ENCODE measurements around the gene FSTL3. TPM values are rescaled to one million over a fixed set of nuclear protein-coding genes. Genes with fewer than 3 reads are reported as not detected.

The FSTL3 gene
- total RNA-seq, 2 experiments from 2014 or later = 3.4 to 7.3 TPM

- CTCF ChIA-PET (ENCODE audit: unreplicated experiment) = no interaction called here
- Histone ChIP-seq H3K27ac (ENCODE audit: low read depth, low read length, poor library complexity, severe bottlenecking) (no peak overlapping the region), H3K4me3 (ENCODE audit: low read depth, low read length, poor library complexity, severe bottlenecking) (no peak overlapping the region), H3K36me3 (ENCODE audit: insufficient read depth, low read length) (peaks cover 86% of the 10 kb centered on the region), H3K79me2 (ENCODE audit: insufficient read depth, low read depth, low read length) (peaks cover 96% of the 10 kb centered on the region), H4K20me1 (ENCODE audit: insufficient read depth, low read length) (peaks cover 19% of the 10 kb centered on the region), H2AFZ (ENCODE audit: low read length) (no peak overlapping the region), H3K4me1 (ENCODE audit: insufficient read depth, low read length, poor library complexity, severe bottlenecking) (peaks cover 25% of the 10 kb centered on the region), H3K4me2 (ENCODE audit: low read length) (peak overlapping the region; percentile 100; the same call in 1 of the 2 replicates), H3K9me2 (ENCODE audit: insufficient read depth, low read length) (no peaks in the 10 kb centered on the region), H3K9me3 (ENCODE audit: low read length) (no peaks in the 10 kb centered on the region)
- BruUV-seq (replicated peaks) = no TSS peak
- intact Hi-C loops (cut with micrococcal nuclease; ENCODE audit: unreplicated experiment) = no loop called here
- POLR2A ChIA-PET = no interaction called here
- no peak for DNase-seq (ENCODE audit: low spot score)
- TF ChIP-seq CTCF (conservative IDR thresholded peaks at IDR 0.05; ENCODE audit: low read length) = no peak
- TF ChIP-seq EZH2phosphoT487 (IDR thresholded peaks at IDR 0.05; ENCODE audit: borderline replicate concordance, low read depth, low read length) = no peak
Measured at GRCh38 chr19:658059-658839, 17.9 kb upstream of the FSTL3 start.

GRCh38 chr19:658916-659839 lies 17.0 kb upstream of the FSTL3 start:
- ChIA-PET CTCF (ENCODE audit: unreplicated experiment) (no interaction called here), POLR2A (no interaction called here)
- peaks cover 93% of the 10 kb centered on the region for H3K79me2 ChIP-seq (ENCODE audit: insufficient read depth, low read depth, low read length)
- TF ChIP-seq CTCF (conservative IDR thresholded peaks at IDR 0.05; ENCODE audit: low read length) (no peak), EZH2phosphoT487 (IDR thresholded peaks at IDR 0.05; ENCODE audit: borderline replicate concordance, low read depth, low read length) (no peak)
- peak; percentile 47 for DNase-seq (ENCODE audit: low spot score)
- no peak overlapping the region for H2AFZ ChIP-seq (ENCODE audit: low read length)
- peaks cover 19% of the 10 kb centered on the region for H4K20me1 ChIP-seq (ENCODE audit: insufficient read depth, low read length)
- no peaks in the 10 kb centered on the region for H3K9me3 ChIP-seq (ENCODE audit: low read length)
- H3K36me3 ChIP-seq (ENCODE audit: insufficient read depth, low read length) = peaks cover 76% of the 10 kb centered on the region
- peak overlapping the region; percentile 100 for H3K4me3 ChIP-seq (ENCODE audit: low read depth, low read length, poor library complexity, severe bottlenecking)
- intact Hi-C loops (cut with micrococcal nuclease; ENCODE audit: unreplicated experiment) = no loop called here
- no peaks in the 10 kb centered on the region for H3K9me2 ChIP-seq (ENCODE audit: insufficient read depth, low read length)
- BruUV-seq (replicated peaks) = no TSS peak
- H3K27ac ChIP-seq (ENCODE audit: low read depth, low read length, poor library complexity, severe bottlenecking) = no peak overlapping the region
- H3K4me2 ChIP-seq (ENCODE audit: low read length) = peak overlapping the region; percentile 100
- H3K4me1 ChIP-seq (ENCODE audit: insufficient read depth, low read length, poor library complexity, severe bottlenecking) = peaks cover 34% of the 10 kb centered on the region

Measured in OCI-LY7 (cell line).